Measurements from ENCODE around the gene ABHD10. TPM values are rescaled to one million over a fixed set of nuclear protein-coding genes. Genes with fewer than 3 reads are reported as not detected.

ABHD10 gene
- 24.3 and 25.5 TPM in 2 replicates for total RNA-seq
- long read RNA-seq, transcript ABHD10-201 (5 exons, 2,590 nt), result major isoform, 222 of 234 reads
- long read RNA-seq, partial matches to known transcripts, result 1 of 234 reads
- long read RNA-seq, other reads (novel, unspliced or antisense), result 3 of 234 reads

DNA sequence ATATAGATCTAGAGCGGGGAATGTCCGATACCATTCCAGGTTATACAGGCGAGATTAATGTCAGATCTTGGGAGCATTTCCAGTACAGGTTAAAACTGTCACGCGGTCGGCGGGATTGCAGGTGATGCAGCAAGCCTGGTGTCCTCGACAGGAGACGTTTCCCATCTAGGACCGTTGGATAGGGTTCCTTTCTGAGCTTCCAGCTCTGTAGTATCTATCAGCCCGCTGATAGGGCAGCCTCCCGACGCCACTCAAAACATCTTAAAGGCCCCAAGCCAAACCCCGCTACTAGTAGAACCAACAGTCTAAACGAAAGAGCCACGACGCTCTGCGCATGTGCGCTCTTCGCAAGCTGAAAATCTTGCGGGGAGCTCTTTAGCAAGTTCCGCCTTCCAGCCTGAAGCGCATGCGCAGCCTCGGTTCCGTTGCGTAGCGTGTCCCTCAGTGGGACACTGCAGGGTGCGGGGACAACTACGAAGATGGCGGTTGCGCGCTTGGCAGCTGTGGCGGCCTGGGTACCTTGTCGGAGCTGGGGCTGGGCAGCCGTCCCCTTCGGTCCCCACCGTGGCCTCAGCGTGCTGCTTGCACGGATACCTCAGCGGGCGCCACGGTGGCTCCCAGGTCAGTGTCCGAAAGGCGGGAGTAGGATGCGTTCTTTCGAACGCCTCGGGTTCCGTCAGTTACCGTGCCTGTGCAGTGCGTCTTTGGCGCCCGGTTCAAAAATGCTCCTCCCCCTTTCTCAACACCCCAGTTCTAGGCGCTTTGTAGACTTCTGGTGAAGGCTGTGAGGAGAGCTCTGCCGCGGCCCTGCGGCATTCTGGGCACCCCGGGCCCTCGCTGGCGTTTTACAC lies at the start of gene ABHD10:
Gene ABHD10 (plus strand): TSS at position 444 of the 851 bp plus-strand sequence. CDS start 36 bp downstream, at position 480.
- Mint-ChIP-seq H3K27ac (ENCODE audit: unreplicated experiment) (peak within 1 kb of the TSS; percentile 82), H3K36me3 (ENCODE audit: unreplicated experiment) (peaks cover 24% of the 10 kb centered on the region), H3K9me3 (ENCODE audit: unreplicated experiment) (no peaks in the 10 kb centered on the region), H3K27me3 (ENCODE audit: unreplicated experiment) (no peaks in the 10 kb centered on the region), H3K4me1 (ENCODE audit: unreplicated experiment) (peaks cover 28% of the 10 kb centered on the region), H3K4me3 (ENCODE audit: unreplicated experiment) (peak within 1 kb of the TSS; percentile 90)
- peak; percentile 97 for DNase-seq (ENCODE audit: extremely low spot score, unreplicated experiment)
- TF ChIP-seq, protein P1, sequence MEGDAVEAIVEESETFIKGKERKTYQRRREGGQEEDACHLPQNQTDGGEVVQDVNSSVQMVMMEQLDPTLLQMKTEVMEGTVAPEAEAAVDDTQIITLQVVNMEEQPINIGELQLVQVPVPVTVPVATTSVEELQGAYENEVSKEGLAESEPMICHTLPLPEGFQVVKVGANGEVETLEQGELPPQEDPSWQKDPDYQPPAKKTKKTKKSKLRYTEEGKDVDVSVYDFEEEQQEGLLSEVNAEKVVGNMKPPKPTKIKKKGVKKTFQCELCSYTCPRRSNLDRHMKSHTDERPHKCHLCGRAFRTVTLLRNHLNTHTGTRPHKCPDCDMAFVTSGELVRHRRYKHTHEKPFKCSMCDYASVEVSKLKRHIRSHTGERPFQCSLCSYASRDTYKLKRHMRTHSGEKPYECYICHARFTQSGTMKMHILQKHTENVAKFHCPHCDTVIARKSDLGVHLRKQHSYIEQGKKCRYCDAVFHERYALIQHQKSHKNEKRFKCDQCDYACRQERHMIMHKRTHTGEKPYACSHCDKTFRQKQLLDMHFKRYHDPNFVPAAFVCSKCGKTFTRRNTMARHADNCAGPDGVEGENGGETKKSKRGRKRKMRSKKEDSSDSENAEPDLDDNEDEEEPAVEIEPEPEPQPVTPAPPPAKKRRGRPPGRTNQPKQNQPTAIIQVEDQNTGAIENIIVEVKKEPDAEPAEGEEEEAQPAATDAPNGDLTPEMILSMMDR (IDR thresholded peaks at IDR 0.05), result no peak

DNA sequence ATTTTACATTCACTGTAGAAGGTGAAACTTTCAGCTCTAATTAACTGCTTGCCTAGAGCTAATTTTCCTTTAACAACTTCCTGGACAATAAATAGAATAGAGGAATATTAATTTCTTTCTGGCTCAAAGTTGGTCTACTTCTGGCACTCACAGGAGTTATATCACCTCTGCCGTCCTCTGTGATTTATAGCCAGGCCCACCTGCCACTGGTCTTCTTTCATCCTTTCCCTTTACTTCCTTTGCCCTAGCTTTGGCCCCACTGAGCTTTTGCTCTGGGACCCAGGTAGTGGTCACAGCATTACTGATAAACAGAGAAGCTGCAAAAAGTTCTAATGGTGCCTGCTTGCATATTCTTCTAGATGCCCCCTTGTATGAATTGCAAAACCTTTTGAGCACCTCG lies 49.3 kb upstream of the ABHD10 start:
- TF ChIP-seq, protein P1 (IDR thresholded peaks at IDR 0.05), result no peak
- Mint-ChIP-seq H3K9me3 (ENCODE audit: unreplicated experiment) (no peaks in the 10 kb centered on the region), H3K27ac (ENCODE audit: unreplicated experiment) (no peak overlapping the region), H3K36me3 (ENCODE audit: unreplicated experiment) (peaks cover 64% of the 10 kb centered on the region), H3K4me3 (ENCODE audit: unreplicated experiment) (no peak overlapping the region), H3K27me3 (ENCODE audit: unreplicated experiment) (no peaks in the 10 kb centered on the region), H3K4me1 (ENCODE audit: unreplicated experiment) (peaks cover 12% of the 10 kb centered on the region)
- DNase-seq (ENCODE audit: extremely low spot score, unreplicated experiment), result no peak

DNA sequence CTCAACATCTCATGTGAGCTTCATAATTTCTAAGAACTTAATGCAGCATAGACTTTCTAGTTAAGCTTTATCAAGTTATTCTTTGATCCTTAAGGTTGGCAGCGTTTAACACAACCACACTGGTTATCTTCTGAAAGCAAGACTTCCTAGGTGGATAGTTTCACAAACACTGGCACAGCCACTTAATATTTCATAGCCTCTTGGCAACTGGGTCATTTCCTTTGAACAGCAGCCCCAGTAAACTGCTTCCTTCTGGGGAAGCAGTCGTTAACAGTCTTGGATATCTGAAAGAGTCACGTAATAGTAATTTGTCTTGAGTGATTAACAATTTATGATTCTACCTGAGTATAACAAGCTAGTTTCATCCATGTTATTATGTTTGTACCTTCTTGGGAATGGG lies 45.9 kb upstream of the ABHD10 start:
- DNase-seq (ENCODE audit: extremely low spot score, unreplicated experiment), result no peak
- Mint-ChIP-seq H3K36me3 (ENCODE audit: unreplicated experiment) (peaks cover 63% of the 10 kb centered on the region), H3K9me3 (ENCODE audit: unreplicated experiment) (no peaks in the 10 kb centered on the region), H3K4me3 (ENCODE audit: unreplicated experiment) (no peak overlapping the region), H3K27ac (ENCODE audit: unreplicated experiment) (no peak overlapping the region), H3K4me1 (ENCODE audit: unreplicated experiment) (peaks cover 33% of the 10 kb centered on the region), H3K27me3 (ENCODE audit: unreplicated experiment) (no peaks in the 10 kb centered on the region)
- TF ChIP-seq, protein P1 (IDR thresholded peaks at IDR 0.05), result no peak

GRCh38 chr3:111936191-111936841 lies 42.5 kb upstream of the ABHD10 start:
- peak overlapping the region; percentile 76 for H3K27ac Mint-ChIP-seq (ENCODE audit: unreplicated experiment)

More at GRCh38 chr3:111936191-111936841, 42.5 kb upstream of the ABHD10 start:
- H3K4me3 Mint-ChIP-seq (ENCODE audit: unreplicated experiment), result no peak overlapping the region
- H3K4me1 Mint-ChIP-seq (ENCODE audit: unreplicated experiment), result peaks cover 39% of the 10 kb centered on the region
- TF ChIP-seq, protein P1 (IDR thresholded peaks at IDR 0.05), result no peak
- H3K36me3 Mint-ChIP-seq (ENCODE audit: unreplicated experiment), result peaks cover 68% of the 10 kb centered on the region
- H3K9me3 Mint-ChIP-seq (ENCODE audit: unreplicated experiment), result no peaks in the 10 kb centered on the region
- no peaks in the 10 kb centered on the region for H3K27me3 Mint-ChIP-seq (ENCODE audit: unreplicated experiment)
- DNase-seq (ENCODE audit: extremely low spot score, unreplicated experiment), result no peak
